ENCODE measurements around the gene TPBGL. TPM values are rescaled to one million over a fixed set of nuclear protein-coding genes. Genes with fewer than 3 reads are reported as not detected.

Gene TPBGL
- polyA plus RNA-seq, 3 donors: not detected

GRCh38 chr11:75205564-75206020 lies 35.0 kb upstream of the TPBGL start:
- H3K4me3 ChIP-seq (replicated peaks in 1 of 3; ENCODE audit: low read depth in 2 of 3, low read length in 3 of 3): no peak overlapping the region
- H3K9me3 ChIP-seq (replicated peaks in 1 of 2; ENCODE audit: control insufficient read depth in 1 of 2, insufficient read depth in 1 of 2, low read length in 2 of 2): no peaks in the 10 kb centered on the region
- no peaks in the 10 kb centered on the region for H3K36me3 Mint-ChIP-seq
- H3K27ac Mint-ChIP-seq: no peak overlapping the region
- H2AFZ ChIP-seq (ENCODE audit: insufficient read depth, low read depth, low read length, poor library complexity, severe bottlenecking): no peak overlapping the region
- no peaks in the 10 kb centered on the region for H3K4me1 Mint-ChIP-seq
- H3K9ac ChIP-seq (ENCODE audit: insufficient read depth, low read length, poor library complexity, severe bottlenecking): no peak overlapping the region
- H3K79me2 ChIP-seq (ENCODE audit: insufficient read depth, low read length): no peaks in the 10 kb centered on the region
- no peaks in the 10 kb centered on the region for H3K36me3 ChIP-seq (replicated peaks in 1 of 2; ENCODE audit: control insufficient read depth in 1 of 2, insufficient read depth in 2 of 2, low read length in 2 of 2)
- no peak overlapping the region for H3K4me3 Mint-ChIP-seq
- H3K4me1 ChIP-seq (ENCODE audit: control insufficient read depth in 1 of 2, insufficient read depth in 2 of 2, low read length in 2 of 2): no peaks in the 10 kb centered on the region
- WGBS (ENCODE audit: insufficient coverage): 80% methylated on average over 1 of the region's 5 CpGs
- no peak overlapping the region for H3K4me2 ChIP-seq (replicated peaks; ENCODE audit: extremely low read depth, low read length, poor library complexity, severe bottlenecking)
- no peak for DNase-seq
- intact Hi-C loops (cut with micrococcal nuclease): loop anchor here (1.0 to 5.0 kb wide), 3 partner anchors 37 to 65 kb away; partner anchors contain the start of gene TPBGL (in 1 of the 2)
- no peak overlapping the region for H3K27ac ChIP-seq (ENCODE audit: low read depth in 1 of 2, low read length in 2 of 2)
- no peaks in the 10 kb centered on the region for H4K20me1 ChIP-seq (ENCODE audit: insufficient read depth, low read length)
- H3K9me3 Mint-ChIP-seq: no peaks in the 10 kb centered on the region
- peaks cover 10 to 14% (median 13%) of the 10 kb centered on the region in 3 donors for H3K27me3 Mint-ChIP-seq (ENCODE audit: low read depth in 3 of 3)
- no peak for TF ChIP-seq CTCF (IDR thresholded peaks at IDR 0.05)
- H3K27me3 ChIP-seq (ENCODE audit: control insufficient read depth in 2 of 2, insufficient read depth in 2 of 2, low read length in 2 of 2): peaks cover 0 to 6% of the 10 kb centered on the region in 2 donors

- Histone ChIP-seq H3K36me3 (replicated peaks in 1 of 2; ENCODE audit: control insufficient read depth in 1 of 2, insufficient read depth in 2 of 2, low read length in 2 of 2) (no peaks in the 10 kb centered on the region), H3K4me1 (ENCODE audit: control insufficient read depth in 1 of 2, insufficient read depth in 2 of 2, low read length in 2 of 2) (no peaks in the 10 kb centered on the region), H3K27ac (ENCODE audit: low read depth in 1 of 2, low read length in 2 of 2) (no peak overlapping the region), H3K9ac (ENCODE audit: insufficient read depth, low read length, poor library complexity, severe bottlenecking) (no peak overlapping the region), H3K4me3 (replicated peaks in 1 of 3; ENCODE audit: low read depth in 2 of 3, low read length in 3 of 3) (no peak overlapping the region), H3K79me2 (ENCODE audit: insufficient read depth, low read length) (no peaks in the 10 kb centered on the region), H3K9me3 (replicated peaks in 1 of 2; ENCODE audit: control insufficient read depth in 1 of 2, insufficient read depth in 1 of 2, low read length in 2 of 2) (no peaks in the 10 kb centered on the region), H3K27me3 (ENCODE audit: control insufficient read depth in 2 of 2, insufficient read depth in 2 of 2, low read length in 2 of 2) (peaks cover 0 to 6% of the 10 kb centered on the region in 2 donors), H3K4me2 (replicated peaks; ENCODE audit: extremely low read depth, low read length, poor library complexity, severe bottlenecking) (no peak overlapping the region), H2AFZ (ENCODE audit: insufficient read depth, low read depth, low read length, poor library complexity, severe bottlenecking) (no peak overlapping the region), H4K20me1 (ENCODE audit: insufficient read depth, low read length) (no peaks in the 10 kb centered on the region)
- WGBS (ENCODE audit: insufficient coverage): 10% methylated on average over 2 of the region's 2 CpGs
- intact Hi-C loops (cut with micrococcal nuclease): loop anchor here in 1 of 2 donors (5.0 kb wide), 1 partner anchor 34 kb away; the partner anchor contains the start of gene TPBGL
- no peaks in the 10 kb centered on the region for H3K9me3 Mint-ChIP-seq
- H3K27me3 Mint-ChIP-seq (ENCODE audit: low read depth in 3 of 3): peaks cover 7 to 8% (median 8%) of the 10 kb centered on the region in 3 donors
- H3K36me3 Mint-ChIP-seq: no peaks in the 10 kb centered on the region
- no peak for DNase-seq
- TF ChIP-seq CTCF (IDR thresholded peaks at IDR 0.05): no peak
- H3K27ac Mint-ChIP-seq: no peak overlapping the region
- no peak overlapping the region for H3K4me3 Mint-ChIP-seq
- H3K4me1 Mint-ChIP-seq: no peaks in the 10 kb centered on the region
These were observed 32.1 kb upstream of the TPBGL start for GRCh38 chr11:75208446-75208845.

Measured in CD14-positive monocyte (primary cell).